GM20000 (cell line): ENCODE data around the gene DES.

Experiments used
- DNase-seq: peaks from one replicate; pipeline ENCODE4 v3.0.0; 2012; ENCODE audit warnings: low spot score
- TF ChIP-seq, protein P1 (sequence below): IDR thresholded peaks from 2 replicates; pipeline ENCODE4 v1.5.1; 2012; ENCODE audit warnings: mild to moderate bottlenecking, control low read depth; ENCODE audit errors: extremely low read depth, missing control alignments

DES gene

DNA sequence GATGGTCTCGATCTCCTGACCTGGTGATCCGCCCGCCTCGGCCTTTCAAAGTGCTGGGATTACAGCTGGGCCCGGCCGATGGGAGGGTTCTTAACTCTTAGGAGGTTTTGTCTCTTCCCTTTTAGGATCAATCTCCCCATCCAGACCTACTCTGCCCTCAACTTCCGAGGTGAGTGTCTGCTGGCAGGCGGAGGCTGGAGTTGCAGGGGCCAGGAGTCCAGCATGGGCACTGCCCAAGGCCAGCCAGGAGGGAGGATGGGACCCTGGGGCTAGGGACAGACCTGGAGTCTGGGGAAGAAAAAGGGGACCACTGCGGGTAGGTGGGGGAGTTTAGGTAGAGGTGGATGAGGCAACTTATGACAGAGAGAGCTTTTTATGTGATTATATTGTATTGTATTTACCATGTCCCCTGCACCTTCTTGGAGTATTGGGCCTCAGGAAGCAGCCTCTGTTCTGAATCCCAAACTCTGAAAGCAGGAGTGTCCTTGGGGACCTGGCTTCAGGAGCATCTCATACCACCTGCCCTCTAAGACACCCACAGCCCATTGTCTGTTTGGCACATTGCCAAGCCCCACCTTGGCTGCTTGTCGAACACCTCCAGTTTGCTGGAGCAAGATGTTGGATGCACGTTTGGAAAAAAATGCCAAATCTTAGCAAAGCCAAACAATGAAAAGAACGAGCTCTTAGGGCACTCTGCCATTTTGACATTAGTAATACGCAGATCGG is 5.6 kb downstream of the DES start:
- TF ChIP-seq, protein P1, sequence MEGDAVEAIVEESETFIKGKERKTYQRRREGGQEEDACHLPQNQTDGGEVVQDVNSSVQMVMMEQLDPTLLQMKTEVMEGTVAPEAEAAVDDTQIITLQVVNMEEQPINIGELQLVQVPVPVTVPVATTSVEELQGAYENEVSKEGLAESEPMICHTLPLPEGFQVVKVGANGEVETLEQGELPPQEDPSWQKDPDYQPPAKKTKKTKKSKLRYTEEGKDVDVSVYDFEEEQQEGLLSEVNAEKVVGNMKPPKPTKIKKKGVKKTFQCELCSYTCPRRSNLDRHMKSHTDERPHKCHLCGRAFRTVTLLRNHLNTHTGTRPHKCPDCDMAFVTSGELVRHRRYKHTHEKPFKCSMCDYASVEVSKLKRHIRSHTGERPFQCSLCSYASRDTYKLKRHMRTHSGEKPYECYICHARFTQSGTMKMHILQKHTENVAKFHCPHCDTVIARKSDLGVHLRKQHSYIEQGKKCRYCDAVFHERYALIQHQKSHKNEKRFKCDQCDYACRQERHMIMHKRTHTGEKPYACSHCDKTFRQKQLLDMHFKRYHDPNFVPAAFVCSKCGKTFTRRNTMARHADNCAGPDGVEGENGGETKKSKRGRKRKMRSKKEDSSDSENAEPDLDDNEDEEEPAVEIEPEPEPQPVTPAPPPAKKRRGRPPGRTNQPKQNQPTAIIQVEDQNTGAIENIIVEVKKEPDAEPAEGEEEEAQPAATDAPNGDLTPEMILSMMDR = no peak
- DNase-seq = no peak

DNA sequence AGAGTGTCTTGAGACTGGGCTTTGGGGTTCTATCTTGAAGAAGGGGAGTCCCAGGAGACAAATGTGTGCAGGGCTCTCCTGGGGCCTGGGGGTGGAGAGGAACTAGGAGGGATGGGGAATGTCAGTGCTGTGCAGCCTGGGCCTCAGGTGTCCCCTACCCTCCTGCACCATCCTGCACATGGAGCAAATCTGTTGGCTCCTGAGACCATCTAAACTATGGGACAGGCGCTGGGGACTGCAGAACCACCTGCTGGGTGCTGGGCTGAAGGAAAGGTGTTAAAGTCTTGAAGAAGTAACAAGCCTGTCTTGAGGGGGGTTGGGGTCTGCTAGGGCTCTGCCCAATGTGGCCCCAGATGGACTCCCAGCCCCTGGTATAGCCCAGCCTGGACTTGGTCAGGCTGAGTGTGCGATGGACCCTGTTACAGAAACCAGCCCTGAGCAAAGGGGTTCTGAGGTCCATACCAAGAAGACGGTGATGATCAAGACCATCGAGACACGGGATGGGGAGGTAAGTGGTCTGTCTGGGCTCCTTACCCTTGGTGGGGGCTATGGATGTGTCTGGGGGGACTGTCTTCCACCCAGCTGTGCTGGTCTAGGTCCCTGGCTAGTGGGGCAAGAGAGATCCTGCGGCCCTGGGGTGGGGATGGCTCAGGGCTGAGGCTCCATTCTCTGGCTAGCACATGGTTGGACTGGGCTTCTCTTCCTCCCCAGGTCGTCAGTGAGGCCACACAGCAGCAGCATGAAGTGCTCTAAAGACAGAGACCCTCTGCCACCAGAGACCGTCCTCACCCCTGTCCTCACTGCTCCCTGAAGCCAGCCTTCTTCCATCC is 7.3 kb downstream of the DES start:
- DNase-seq = no peak
- TF ChIP-seq, protein P1 = no peak

DNA sequence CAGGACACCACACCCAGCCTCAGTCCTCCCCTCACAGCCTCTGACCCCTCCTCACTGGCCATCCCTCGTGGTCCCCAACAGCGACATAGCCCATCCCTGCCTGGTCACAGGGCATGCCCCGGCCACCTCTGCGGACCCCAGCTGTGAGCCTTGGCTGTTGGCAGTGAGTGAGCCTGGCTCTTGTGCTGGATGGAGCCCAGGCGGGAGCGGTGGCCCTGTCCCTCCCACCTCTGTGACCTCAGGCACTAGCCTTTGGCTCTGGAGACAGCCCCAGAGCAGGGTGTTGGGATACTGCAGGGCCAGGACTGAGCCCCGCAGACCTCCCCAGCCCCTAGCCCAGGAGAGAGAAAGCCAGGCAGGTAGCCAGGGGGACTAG is 7.9 kb downstream of the DES start:
- TF ChIP-seq, protein P1 = no peak
- no peak for DNase-seq

DNA sequence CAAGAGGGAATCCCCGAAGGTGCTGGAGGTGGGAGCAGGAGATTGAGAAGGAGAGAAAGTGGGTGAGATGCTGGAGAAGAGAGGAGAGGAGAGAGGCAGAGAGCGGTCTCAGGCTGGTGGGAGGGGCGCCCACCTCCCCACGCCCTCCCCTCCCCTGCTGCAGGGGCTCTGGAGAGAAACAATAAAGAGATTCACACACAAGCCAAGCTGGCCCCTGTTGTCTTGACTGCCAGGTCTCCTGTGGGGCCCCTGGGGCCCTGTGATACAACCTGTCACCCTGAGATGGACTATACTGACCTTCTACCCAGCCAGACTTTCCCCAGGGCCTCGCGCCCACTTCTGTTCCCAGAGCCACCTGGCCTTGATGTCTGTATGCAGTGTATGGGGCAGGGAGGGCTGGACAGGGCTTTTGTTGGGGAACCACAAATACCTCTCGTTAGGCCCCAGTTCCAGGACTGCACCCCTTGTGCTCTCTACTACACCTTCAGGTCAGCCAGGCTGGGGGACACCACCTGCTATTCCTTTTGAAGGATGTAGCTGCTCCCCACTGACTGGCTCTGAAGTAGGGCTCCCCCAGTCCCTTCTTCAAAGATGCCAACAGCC is 8.5 kb downstream of the DES start:
- TF ChIP-seq, protein P1 = no peak
- DNase-seq = no peak

DNA sequence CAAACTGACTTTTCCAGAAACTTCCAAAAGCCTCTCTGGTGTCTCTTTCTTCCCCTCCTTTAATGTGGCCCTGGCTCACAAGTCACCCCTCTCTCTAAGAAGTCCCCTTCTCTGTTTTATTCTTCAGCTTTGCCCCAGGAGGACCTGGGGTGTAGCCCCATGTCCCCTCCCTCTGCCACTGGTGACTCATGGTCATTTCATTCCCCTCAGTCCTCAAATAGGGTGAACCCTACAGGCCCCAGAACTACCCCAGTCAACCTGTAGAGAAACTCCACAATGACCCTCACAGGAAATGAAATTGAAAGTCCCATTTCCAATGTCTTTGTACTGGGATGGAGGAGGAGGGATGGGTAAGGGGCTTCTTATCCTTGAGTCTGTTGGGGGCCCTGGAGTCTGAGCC is 10.3 kb downstream of the DES start:
- TF ChIP-seq, protein P1 = no peak
- DNase-seq = no peak

DNA sequence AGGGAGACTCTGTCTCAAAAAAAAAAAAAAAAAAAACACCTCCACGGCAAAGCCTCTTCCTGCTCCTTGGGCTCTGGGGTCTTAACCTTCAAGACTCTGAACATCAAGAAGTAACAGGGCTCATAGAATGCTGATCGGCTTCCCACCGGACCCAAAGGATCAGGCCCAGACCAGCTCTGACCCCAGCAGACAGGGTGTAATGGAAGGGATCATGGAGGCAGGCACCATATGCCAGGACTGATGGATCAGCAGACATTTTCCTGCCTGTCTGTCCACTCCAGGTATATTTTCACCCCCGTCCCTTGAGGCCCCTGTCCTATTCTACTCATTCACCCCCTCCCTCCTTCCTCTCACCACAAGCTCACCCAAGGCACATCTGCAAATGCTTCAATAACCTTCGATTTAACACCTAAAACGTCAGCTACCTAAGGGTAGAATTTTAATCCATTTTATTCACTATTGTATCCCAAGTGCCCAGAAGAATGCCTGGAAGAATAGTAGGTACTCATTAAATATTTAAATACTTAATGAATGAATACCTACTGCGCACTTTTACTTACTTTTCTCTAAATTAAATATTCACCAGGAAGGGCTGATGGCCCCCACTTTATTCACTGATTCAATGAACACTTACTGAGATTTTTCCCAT is 11.9 kb downstream of the DES start:
- no peak for DNase-seq
- TF ChIP-seq, protein P1 = no peak
